H9 (cell line): ENCODE data around the gene ARMC5. TPM values are rescaled to one million over a fixed set of nuclear protein-coding genes. Genes with fewer than 3 reads are reported as not detected.

ENCODE experiments used
- DNase-seq: peaks from one replicate; pipeline ENCODE4 v3.0.0-alpha.2; 2017
- H2AFZ ChIP-seq: one replicate; pipeline ENCODE4 v1.6.1; 2013; ENCODE audit warnings: mild to moderate bottlenecking, low read length, control low read depth, moderate library complexity
- H2AK5ac ChIP-seq: 2 replicates; pipeline ENCODE4 v1.6.1; 2013; ENCODE audit warnings: low read length, control low read depth, mixed read lengths; ENCODE audit not compliant: insufficient read length
- H2BK120ac ChIP-seq: one replicate; pipeline ENCODE4 v1.6.1; 2013; ENCODE audit warnings: low read depth, mild to moderate bottlenecking, low read length, control low read depth, inconsistent platforms; ENCODE audit not compliant: poor library complexity, severe bottlenecking
- H2BK12ac ChIP-seq: 2 replicates; pipeline ENCODE4 v1.6.1; 2013; ENCODE audit warnings: low read length, control low read depth, mixed read lengths, low read depth; ENCODE audit not compliant: insufficient read length
- H2BK15ac ChIP-seq: 2 replicates; pipeline ENCODE4 v1.6.1; 2013; ENCODE audit warnings: low read depth, low read length, control low read depth
- H2BK20ac ChIP-seq: one replicate; pipeline ENCODE4 v1.6.1; 2013; ENCODE audit warnings: low read depth, mild to moderate bottlenecking, low read length, control low read depth, inconsistent platforms; ENCODE audit not compliant: poor library complexity, severe bottlenecking
- H2BK5ac ChIP-seq: 2 replicates; pipeline ENCODE4 v1.6.1; 2013; ENCODE audit warnings: low read length, control low read depth, mixed read lengths; ENCODE audit not compliant: insufficient read length
- H3K14ac ChIP-seq: 2 replicates; pipeline ENCODE4 v1.6.1; 2013; ENCODE audit warnings: low read length, control low read depth; ENCODE audit not compliant: insufficient read depth
- H3K18ac ChIP-seq: 2 replicates; pipeline ENCODE4 v1.6.1; 2013; ENCODE audit warnings: low read depth, mild to moderate bottlenecking, mixed read lengths, low read length, control low read depth; ENCODE audit not compliant: insufficient read length
- H3K23ac ChIP-seq: 2 replicates; pipeline ENCODE4 v1.6.1; 2013; ENCODE audit warnings: low read length, control low read depth, mixed read lengths, low read depth; ENCODE audit not compliant: insufficient read length
- H3K23me2 ChIP-seq: 2 replicates; pipeline ENCODE4 v1.6.1; 2013; ENCODE audit warnings: low read depth, mild to moderate bottlenecking, mixed read lengths, low read length, control low read depth; ENCODE audit not compliant: insufficient read length, poor library complexity, severe bottlenecking
- H3K27ac ChIP-seq: 2 replicates; pipeline ENCODE4 v1.5.1; 2013; ENCODE audit warnings: low read length, control low read depth, mixed read lengths, low read depth; ENCODE audit not compliant: insufficient read length
- H3K27me3 ChIP-seq: 2 replicates; pipeline ENCODE4 v1.6.1; 2013; ENCODE audit warnings: low read length, control low read depth, inconsistent platforms; ENCODE audit not compliant: insufficient read depth
- H3K4ac ChIP-seq: 2 replicates; pipeline ENCODE4 v1.6.1; 2013; ENCODE audit warnings: low read depth, mild to moderate bottlenecking, control low read depth, inconsistent platforms, low read length, moderate library complexity
- H3K4me1 ChIP-seq: 2 replicates; pipeline ENCODE4 v1.6.1; 2013; ENCODE audit warnings: low read length, control low read depth, inconsistent platforms; ENCODE audit not compliant: insufficient read depth
- H3K4me2 ChIP-seq: 2 replicates; pipeline ENCODE4 v1.6.1; 2013; ENCODE audit warnings: low read length, control low read depth, mixed read lengths; ENCODE audit not compliant: insufficient read length, insufficient read depth
- H3K56ac ChIP-seq: 2 replicates; pipeline ENCODE4 v1.6.1; 2013; ENCODE audit warnings: low read depth, mild to moderate bottlenecking, mixed read lengths, low read length, control low read depth; ENCODE audit not compliant: insufficient read length
- H3K79me1 ChIP-seq: 2 replicates; pipeline ENCODE4 v1.6.1; 2013; ENCODE audit warnings: low read depth, mild to moderate bottlenecking, moderate library complexity, low read length, control low read depth, inconsistent platforms; ENCODE audit not compliant: insufficient read depth, poor library complexity, severe bottlenecking
- H3K79me2 ChIP-seq: 2 replicates; pipeline ENCODE4 v1.6.1; 2013; ENCODE audit warnings: low read length, control low read depth, inconsistent platforms; ENCODE audit not compliant: insufficient read depth
- H3K9ac ChIP-seq: 2 replicates; pipeline ENCODE4 v1.6.1; 2013; ENCODE audit warnings: low read length, control low read depth, mixed read lengths; ENCODE audit not compliant: insufficient read length; ENCODE audit errors: extremely low read depth
- H3K9me3 ChIP-seq: one replicate; pipeline ENCODE4 v1.6.1; 2013; ENCODE audit warnings: low read depth, low read length, inconsistent platforms; ENCODE audit not compliant: control insufficient read depth
- H3T11ph ChIP-seq: one replicate; pipeline ENCODE4 v1.6.1; 2013; ENCODE audit warnings: mild to moderate bottlenecking, low read length, control low read depth, inconsistent platforms
- H4K20me1 ChIP-seq: one replicate; pipeline ENCODE4 v1.6.1; 2013; ENCODE audit not compliant: control insufficient read depth, insufficient read length, insufficient read depth
- H4K5ac ChIP-seq: 2 replicates; pipeline ENCODE4 v1.6.1; 2013; ENCODE audit warnings: low read depth, mild to moderate bottlenecking, mixed read lengths, low read length, control low read depth; ENCODE audit not compliant: insufficient read length
- H4K8ac ChIP-seq: replicated peaks from 2 replicates; pipeline ENCODE4 v1.6.1; 2013; ENCODE audit warnings: low read length, control low read depth, mixed read lengths, low read depth; ENCODE audit not compliant: insufficient read length
- H4K91ac ChIP-seq: 2 replicates; pipeline ENCODE4 v1.6.1; 2013; ENCODE audit warnings: low read depth, mild to moderate bottlenecking, moderate library complexity, mixed read lengths, low read length, control low read depth; ENCODE audit not compliant: insufficient read length
- H3K27ac Mint-ChIP-seq, 3 experiments: 2 replicates in 2 of 3; 3 replicates in 1 of 3; pipeline ENCODE4 v1.8.0; 2020 to 2021; ENCODE audit warnings: mixed read lengths in 3 of 3, mild to moderate bottlenecking in 1 of 3, moderate library complexity in 1 of 3
- H3K27me3 Mint-ChIP-seq: 2 replicates; pipeline ENCODE4 v1.8.0; 2021; ENCODE audit warnings: low read depth, mild to moderate bottlenecking, moderate library complexity, mixed read lengths
- H3K36me3 Mint-ChIP-seq, 3 experiments: 2 replicates in 2 of 3; 3 replicates in 1 of 3; pipeline ENCODE4 v1.8.0; 2020 to 2021; ENCODE audit warnings: low read depth in 3 of 3, mixed read lengths in 3 of 3; ENCODE audit not compliant: insufficient read depth in 1 of 3
- H3K4me1 Mint-ChIP-seq, 2 experiments: 2 replicates each; pipeline ENCODE4 v1.8.0; 2020; ENCODE audit warnings: mixed read lengths in 2 of 2
- H3K4me3 Mint-ChIP-seq, 2 experiments: 2 replicates in 1 of 2; 3 replicates in 1 of 2; pipeline ENCODE4 v1.8.0; 2020 to 2021; ENCODE audit warnings: mild to moderate bottlenecking in 2 of 2, mixed read lengths in 2 of 2, moderate library complexity in 1 of 2
- H3K9me3 Mint-ChIP-seq, 2 experiments: 2 replicates in 1 of 2; 3 replicates in 1 of 2; pipeline ENCODE4 v1.8.0; 2020; ENCODE audit warnings: mild to moderate bottlenecking in 2 of 2, mixed read lengths in 2 of 2, moderate library complexity in 1 of 2
- CTCF ChIP-seq: fragments of 200-600 bp; sonication (generic); conservative IDR thresholded peaks from 3 replicates; pipeline ENCODE4 v1.8.0; 2021; ENCODE audit warnings: antibody characterized with exemption, mild to moderate bottlenecking
- WGBS: extraction: QIAGEN DNeasy Blood & Tissue Kit; methylation state at CpG from one replicate; pipeline ENCODE4 v1.1.7; 2013; ENCODE audit warnings: missing lambda C conversion rate, low lambda C conversion rate, mixed read lengths; ENCODE audit not compliant: insufficient read length; ENCODE audit errors: extremely low coverage; 5-methylcytosine and 5-hydroxymethylcytosine counted together
- total RNA-seq: library from RNA; stranded (reverse); gene quantifications from 2 replicates; pipeline ENCODE4 v1.2.1, GENCODE V29; 2021

Gene ARMC5
- total RNA-seq, 1 experiment from 2014 or later: 18.7 TPM

- H3K4me1 Mint-ChIP-seq: peaks cover 11 to 12% of the 10 kb centered on the region in 2 experiments
- Histone ChIP-seq H3K56ac (no peak overlapping the region), H4K5ac (no peak overlapping the region), H2BK120ac (no peak overlapping the region), H3K27me3 (no peaks in the 10 kb centered on the region), H2BK5ac (no peak overlapping the region), H3T11ph (no peak overlapping the region), H3K27ac (no peak overlapping the region), H4K8ac (no peak overlapping the region), H2BK15ac (no peak overlapping the region), H2AK5ac (no peak overlapping the region), H3K14ac (no peak overlapping the region), H2AFZ (no peak overlapping the region), H3K9me3 (no peaks in the 10 kb centered on the region), H4K91ac (no peak overlapping the region), H2BK20ac (no peak overlapping the region), H3K9ac (no peak overlapping the region), H3K23me2 (peaks cover 8% of the 10 kb centered on the region), H3K79me1 (no peaks in the 10 kb centered on the region), H3K23ac (no peak overlapping the region), H3K79me2 (no peaks in the 10 kb centered on the region; the same call in 1 of the 2 replicates), H3K4ac (no peak overlapping the region), H3K18ac (no peak overlapping the region), H4K20me1 (no peaks in the 10 kb centered on the region), H2BK12ac (no peak overlapping the region), H3K4me2 (no peak overlapping the region), H3K4me1 (no peaks in the 10 kb centered on the region)
- peaks cover 0 to 2% of the 10 kb centered on the region in 2 experiments; a peak in 1 of 5 replicates for H3K9me3 Mint-ChIP-seq
- H3K27ac Mint-ChIP-seq: no peak overlapping the region
- TF ChIP-seq CTCF: no peak
- H3K27me3 Mint-ChIP-seq: no peaks in the 10 kb centered on the region
- no peak for DNase-seq
- no CpG with 5 or more reads among the region's 35 CpGs for WGBS
- H3K36me3 Mint-ChIP-seq: peaks cover 3 to 32% (median 29%) of the 10 kb centered on the region in 3 experiments
- H3K4me3 Mint-ChIP-seq: no peak overlapping the region
Observed at GRCh38 chr16:31461921-31462804, 2.9 kb downstream of the ARMC5 start.
